ENCODE measurements around the gene IQCF5.
"Not testable (repeated sequence)": the region's sequence is repeated elsewhere in the genome, so short reads cannot be mapped to it uniquely, and the experiment has no call there.

DNA sequence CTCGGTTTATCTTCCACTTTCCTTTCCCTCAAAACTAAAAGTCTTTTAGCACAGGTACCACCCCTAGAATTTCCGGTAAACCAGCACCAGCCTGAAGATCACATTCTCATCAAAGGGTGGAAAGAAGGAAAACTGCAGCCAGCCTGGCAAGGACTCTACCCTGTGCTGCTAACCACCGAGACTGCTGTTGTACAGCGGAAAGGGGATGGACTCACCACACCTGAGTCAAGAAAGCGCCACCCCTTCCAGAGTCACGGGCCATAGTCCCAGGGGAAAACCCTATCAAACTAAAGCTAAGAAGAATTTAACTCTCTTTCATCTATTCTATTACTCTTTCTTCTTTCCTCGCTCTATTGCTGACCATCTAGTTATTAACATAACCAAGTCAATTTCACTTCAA lies 24.6 kb upstream of the IQCF5 start:
- TF ChIP-seq, protein P1, sequence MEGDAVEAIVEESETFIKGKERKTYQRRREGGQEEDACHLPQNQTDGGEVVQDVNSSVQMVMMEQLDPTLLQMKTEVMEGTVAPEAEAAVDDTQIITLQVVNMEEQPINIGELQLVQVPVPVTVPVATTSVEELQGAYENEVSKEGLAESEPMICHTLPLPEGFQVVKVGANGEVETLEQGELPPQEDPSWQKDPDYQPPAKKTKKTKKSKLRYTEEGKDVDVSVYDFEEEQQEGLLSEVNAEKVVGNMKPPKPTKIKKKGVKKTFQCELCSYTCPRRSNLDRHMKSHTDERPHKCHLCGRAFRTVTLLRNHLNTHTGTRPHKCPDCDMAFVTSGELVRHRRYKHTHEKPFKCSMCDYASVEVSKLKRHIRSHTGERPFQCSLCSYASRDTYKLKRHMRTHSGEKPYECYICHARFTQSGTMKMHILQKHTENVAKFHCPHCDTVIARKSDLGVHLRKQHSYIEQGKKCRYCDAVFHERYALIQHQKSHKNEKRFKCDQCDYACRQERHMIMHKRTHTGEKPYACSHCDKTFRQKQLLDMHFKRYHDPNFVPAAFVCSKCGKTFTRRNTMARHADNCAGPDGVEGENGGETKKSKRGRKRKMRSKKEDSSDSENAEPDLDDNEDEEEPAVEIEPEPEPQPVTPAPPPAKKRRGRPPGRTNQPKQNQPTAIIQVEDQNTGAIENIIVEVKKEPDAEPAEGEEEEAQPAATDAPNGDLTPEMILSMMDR (IDR thresholded peaks at IDR 0.05 in 4 of 5, conservative IDR thresholded peaks at IDR 0.05 in 1 of 5), result not testable (repeated sequence)
- TF ChIP-seq POLR2A (IDR thresholded peaks at IDR 0.05), result not testable (repeated sequence)
